ENCODE data around the gene ABCA2.

Gene ABCA2

DNA sequence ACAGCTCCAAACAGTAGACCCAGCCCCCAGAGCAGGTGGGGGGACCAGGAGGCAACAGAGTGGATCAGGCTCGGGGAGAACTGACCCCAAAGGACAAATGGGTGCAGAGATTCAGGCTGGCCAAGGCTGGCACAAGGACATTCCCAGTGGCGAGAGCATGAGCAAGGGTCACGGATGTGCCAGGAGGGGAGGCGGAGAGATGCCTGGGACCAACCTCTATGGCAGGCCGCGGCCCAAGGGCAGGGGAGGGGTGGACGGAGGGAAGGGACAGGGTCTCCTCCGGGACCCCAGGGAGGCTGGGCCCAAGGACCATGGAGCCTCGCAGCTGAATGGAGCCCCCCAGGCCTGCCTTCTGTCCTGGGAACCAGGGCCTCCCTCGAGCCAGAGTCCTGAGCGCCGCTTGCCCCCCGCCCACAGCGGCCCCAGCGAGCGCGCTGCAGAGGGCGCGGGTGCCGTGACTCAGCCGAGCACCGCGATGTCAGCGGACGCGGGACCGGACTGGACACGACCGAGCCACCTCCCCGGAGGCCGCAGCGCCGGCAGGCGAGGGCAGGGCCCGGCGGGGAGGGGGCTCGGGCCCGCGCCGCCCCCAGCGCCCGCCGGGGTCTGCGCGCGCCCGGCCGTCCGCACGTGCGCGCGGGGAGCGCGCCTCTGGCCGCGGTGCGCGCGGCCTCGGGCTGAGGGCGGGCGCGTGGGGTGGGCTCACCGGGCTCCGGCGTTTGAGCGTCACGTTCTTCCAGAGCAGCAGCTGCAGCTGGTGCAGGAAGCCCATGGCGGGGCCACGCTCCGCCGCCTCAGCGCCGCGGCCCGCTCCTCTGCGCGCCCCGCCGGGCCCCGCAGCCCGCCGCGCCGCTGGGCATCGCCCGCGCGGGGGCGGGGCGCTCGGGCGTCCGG lies at the start of gene ABCA2:
ABCA2 (minus strand) TSS at position 869 of the 894 bp plus-strand sequence; CDS start at position 772, 97 bp downstream.
- Histone ChIP-seq H3K4me3 (ENCODE audit: low read depth, low read length) (peak within 1 kb of the TSS; percentile 51), H3K9me3 (ENCODE audit: severe bottlenecking) (no peaks in the 10 kb centered on the region), H3K27ac (peak within 1 kb of the TSS; percentile 64), H3K36me3 (no peaks in the 10 kb centered on the region), H3K27me3 (ENCODE audit: insufficient read depth, low read depth, severe bottlenecking) (no peaks in the 10 kb centered on the region)
- DNase-seq, result peak; percentile 30
- no peak for TF ChIP-seq CTCF (IDR thresholded peaks at IDR 0.05; ENCODE audit: low read depth, low read length)

- Histone ChIP-seq H3K4me3 (ENCODE audit: low read depth, low read length) (peak within 1 kb of the TSS; percentile 74), H3K27ac (peak within 1 kb of the TSS; percentile 92), H3K27me3 (ENCODE audit: insufficient read depth, low read depth, severe bottlenecking) (no peaks in the 10 kb centered on the region), H3K9me3 (ENCODE audit: severe bottlenecking) (no peaks in the 10 kb centered on the region), H3K36me3 (peaks cover 35% of the 10 kb centered on the region)
- no peak for TF ChIP-seq CTCF (IDR thresholded peaks at IDR 0.05; ENCODE audit: low read depth, low read length)
- DNase-seq, result peak; percentile 89
These were observed 49.1 kb upstream of the ABCA2 start, which contains the start of gene UAP1L1 for GRCh38 chr9:137077010-137077747. TSS of gene UAP1L1 (plus strand) at chr9:137077517. CDS start at chr9:137077533, 16 bp downstream.

DNA sequence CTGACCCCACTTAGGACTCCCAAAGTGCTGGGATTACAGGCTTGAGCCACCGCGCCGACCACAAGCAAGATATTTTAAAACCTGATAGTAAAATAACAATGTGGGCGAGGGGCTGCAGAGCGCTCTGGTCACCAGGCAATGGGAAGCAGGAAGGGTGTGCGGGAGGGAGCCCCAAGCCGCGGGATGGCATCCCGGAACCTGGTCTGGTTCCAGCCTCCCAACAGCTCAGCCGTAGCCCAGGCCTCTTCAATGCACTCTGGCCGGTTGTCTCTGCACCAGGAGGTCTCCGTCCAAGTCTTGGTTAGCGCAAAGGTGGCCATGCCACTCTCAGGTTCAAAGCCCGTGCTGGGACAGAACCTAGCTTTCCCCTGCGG lies 48.6 kb upstream of the ABCA2 start:
- DNase-seq, result no peak
- no peak for TF ChIP-seq CTCF (IDR thresholded peaks at IDR 0.05; ENCODE audit: low read depth, low read length)
- peak overlapping the region; percentile 74 for H3K4me3 ChIP-seq (ENCODE audit: low read depth, low read length)
- no peaks in the 10 kb centered on the region for H3K9me3 ChIP-seq (ENCODE audit: severe bottlenecking)
- H3K36me3 ChIP-seq, result peaks cover 29% of the 10 kb centered on the region
- H3K27ac ChIP-seq, result peak overlapping the region; percentile 92
- H3K27me3 ChIP-seq (ENCODE audit: insufficient read depth, low read depth, severe bottlenecking), result no peaks in the 10 kb centered on the region

DNA sequence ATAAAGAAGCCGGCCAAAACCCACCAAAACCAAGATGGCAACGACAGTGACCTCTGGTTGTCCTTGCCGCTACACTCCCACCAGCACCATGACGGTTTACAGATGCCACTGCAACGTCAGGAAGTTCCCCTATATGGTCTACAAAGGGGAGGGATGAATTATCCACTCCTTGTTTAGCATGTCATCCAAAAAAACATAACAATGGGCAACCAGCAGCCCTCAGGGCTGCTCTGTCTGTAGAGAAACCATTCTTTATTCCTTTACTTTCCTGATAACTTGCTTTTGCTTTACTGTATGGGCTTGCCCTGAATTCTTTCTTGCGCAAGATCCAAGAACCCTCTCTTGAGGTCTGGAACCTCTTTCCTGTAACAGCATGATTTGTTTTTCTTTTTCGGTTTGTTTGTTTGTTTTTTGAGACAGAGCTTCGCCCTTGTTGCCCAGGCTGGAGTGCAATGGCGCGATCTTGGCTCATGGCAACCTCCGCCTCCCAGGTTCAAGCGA lies 47.3 kb upstream of the ABCA2 start:
- no peak overlapping the region for H3K4me3 ChIP-seq (ENCODE audit: low read depth, low read length)
- no peak for TF ChIP-seq CTCF (IDR thresholded peaks at IDR 0.05; ENCODE audit: low read depth, low read length)
- no peaks in the 10 kb centered on the region for H3K9me3 ChIP-seq (ENCODE audit: severe bottlenecking)
- DNase-seq, result no peak
- H3K27me3 ChIP-seq (ENCODE audit: insufficient read depth, low read depth, severe bottlenecking), result no peaks in the 10 kb centered on the region
- H3K36me3 ChIP-seq, result peaks cover 18% of the 10 kb centered on the region
- H3K27ac ChIP-seq, result no peak overlapping the region

DNA sequence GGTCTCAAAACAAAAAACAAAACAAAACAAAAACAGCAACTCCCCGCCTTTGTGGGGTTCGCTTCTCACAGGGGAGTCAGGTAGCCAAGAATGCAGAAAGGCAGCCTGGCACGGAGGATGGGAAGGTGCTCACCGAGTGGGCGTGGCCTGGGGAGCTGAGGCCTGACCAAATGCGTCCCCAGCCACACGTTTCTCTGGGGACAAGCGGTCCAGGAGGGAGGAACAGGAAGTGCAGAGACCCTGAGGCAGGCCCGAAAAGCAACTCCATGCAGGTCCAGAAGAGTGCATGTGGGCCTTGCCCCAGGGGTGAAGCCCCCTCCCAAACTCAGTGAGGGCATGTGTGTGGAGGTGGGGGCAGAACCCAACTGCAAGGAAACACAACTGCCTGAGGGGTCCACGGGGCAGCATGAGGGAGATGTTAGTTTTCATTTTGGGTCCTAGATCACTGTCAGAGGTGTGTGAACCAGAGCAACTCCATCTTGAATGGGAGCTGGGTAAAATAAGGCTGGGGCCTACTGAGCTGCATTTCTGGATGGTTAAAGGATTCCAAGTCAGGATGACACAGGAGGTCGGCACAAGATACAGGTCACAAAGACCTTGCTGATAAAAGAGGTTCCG lies 46.7 kb upstream of the ABCA2 start:
- no peak for TF ChIP-seq CTCF (IDR thresholded peaks at IDR 0.05; ENCODE audit: low read depth, low read length)
- Histone ChIP-seq H3K27me3 (ENCODE audit: insufficient read depth, low read depth, severe bottlenecking) (no peaks in the 10 kb centered on the region), H3K27ac (no peak overlapping the region), H3K9me3 (ENCODE audit: severe bottlenecking) (no peaks in the 10 kb centered on the region), H3K4me3 (ENCODE audit: low read depth, low read length) (no peak overlapping the region), H3K36me3 (peaks cover 13% of the 10 kb centered on the region)
- no peak for DNase-seq
